PC-3 (cell line): ENCODE results near the gene ARHGAP18.

ENCODE experiments used
- CTCF ChIP-seq: fragments of 300-600 bp; sonication (generic); conservative IDR thresholded peaks from 2 replicates; pipeline ENCODE4 v1.5.1; 2017; ENCODE audit warnings: antibody characterized with exemption, low read depth, mild to moderate bottlenecking, low read length
- EZH2 ChIP-seq: fragments of 300-600 bp; sonication (generic); IDR thresholded peaks from one replicate; pipeline ENCODE4 v1.6.1; 2017; ENCODE audit warnings: antibody characterized with exemption, mild to moderate bottlenecking, low read length; ENCODE audit not compliant: unreplicated experiment
- EZH2phosphoT487 ChIP-seq: fragments of 300-600 bp; sonication (generic); IDR thresholded peaks from 2 replicates; pipeline ENCODE4 v1.6.1; 2018; ENCODE audit warnings: mild to moderate bottlenecking, antibody characterized with exemption, low read length, borderline replicate concordance

- TF ChIP-seq CTCF (no peak), EZH2 (no peak), EZH2phosphoT487 (no peak)
These were observed 5.3 kb downstream of the ARHGAP18 start for GRCh38 chr6:129704708-129705107.
